Spinal cord (tissue), 10 donors: ENCODE results near the gene KRTCAP3. TPM values are rescaled to one million over a fixed set of nuclear protein-coding genes. Genes with fewer than 3 reads are reported as not detected.

ENCODE experiments used
- DNase-seq, 6 donors: peaks; one replicate each; pipeline versions ENCODE4 v3.0.0 to v3.0.0-alpha.2; 2013 to 2015; ENCODE audit warnings: low spot score in 6 of 6, low read depth in 4 of 6
- H3K27ac ChIP-seq: one replicate; pipeline ENCODE4 v1.5.1; 2013; ENCODE audit warnings: low read depth, low read length, control low read depth
- H3K27me3 ChIP-seq: one replicate; pipeline ENCODE4 v1.6.1; 2013; ENCODE audit warnings: low read length; ENCODE audit not compliant: control insufficient read depth, insufficient read depth
- H3K36me3 ChIP-seq: one replicate; pipeline ENCODE4 v1.6.1; 2013; ENCODE audit warnings: low read length; ENCODE audit not compliant: control insufficient read depth, insufficient read depth
- H3K4me1 ChIP-seq: one replicate; pipeline ENCODE4 v1.6.1; 2013; ENCODE audit warnings: low read length; ENCODE audit not compliant: control insufficient read depth, insufficient read depth
- H3K4me3 ChIP-seq: one replicate; pipeline ENCODE4 v1.5.1; 2013; ENCODE audit warnings: low read depth, low read length, control low read depth
- H3K9me3 ChIP-seq: one replicate; pipeline ENCODE4 v1.6.1; 2013; ENCODE audit warnings: low read length; ENCODE audit not compliant: control insufficient read depth, insufficient read depth
- WGBS: methylation state at CpG from one replicate; pipeline ENCODE4 v1.1.5; 2013; ENCODE audit warnings: missing lambda C conversion rate; ENCODE audit not compliant: insufficient coverage; 5-methylcytosine and 5-hydroxymethylcytosine counted together
- polyA plus RNA-seq, 2 donors: library from polyadenylated mRNA; unstranded; fragments of 120-200 nt; gene quantifications; one replicate each; pipeline ENCODE4 v1.2.1, GENCODE V29; 2013; ENCODE audit not compliant: insufficient read length in 2 of 2
- total RNA-seq, 2 donors: library from RNA; depleted of rRNA in 1 of 2; stranded (reverse); fragments of 120-200 nt in 1 of 2; fragments of >200 nt in 1 of 2; gene quantifications; one replicate each; pipeline versions ENCODE4 v1.2.3 to v1.2.4, GENCODE V29; 2013 to 2014
- donor health status: healthy.

Gene KRTCAP3
- total and polyA plus RNA-seq, 4 donors, result 0.72 to 5.2 (median 2.6) TPM; not detected in 1

DNA sequence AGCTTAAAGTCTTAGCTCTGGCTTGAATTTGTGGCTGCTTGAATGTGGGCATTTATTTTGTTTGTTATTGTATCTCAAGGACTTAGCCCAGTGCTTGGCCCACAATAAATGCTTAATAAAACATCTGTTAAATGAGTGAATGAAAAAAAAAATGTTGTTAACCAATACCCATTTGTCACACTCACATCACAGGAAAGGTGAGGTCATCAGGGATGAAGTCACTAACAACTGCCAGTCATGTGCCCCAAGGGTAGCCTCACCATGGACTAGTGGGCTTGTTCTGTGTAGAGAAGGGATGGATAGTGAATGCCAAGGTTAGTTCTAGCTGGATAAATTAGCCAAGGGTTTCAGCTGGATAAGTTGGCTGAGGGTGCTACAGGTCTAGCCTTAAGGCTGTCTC, 10.8 kb upstream of the KRTCAP3 start:
- no peaks in the 10 kb centered on the region for H3K27me3 ChIP-seq
- no peak for DNase-seq
- H3K27ac ChIP-seq, result no peak overlapping the region
- H3K4me3 ChIP-seq, result no peak overlapping the region
- H3K36me3 ChIP-seq, result peaks cover 35% of the 10 kb centered on the region
- peaks cover 14% of the 10 kb centered on the region for H3K4me1 ChIP-seq
- no peaks in the 10 kb centered on the region for H3K9me3 ChIP-seq

DNA sequence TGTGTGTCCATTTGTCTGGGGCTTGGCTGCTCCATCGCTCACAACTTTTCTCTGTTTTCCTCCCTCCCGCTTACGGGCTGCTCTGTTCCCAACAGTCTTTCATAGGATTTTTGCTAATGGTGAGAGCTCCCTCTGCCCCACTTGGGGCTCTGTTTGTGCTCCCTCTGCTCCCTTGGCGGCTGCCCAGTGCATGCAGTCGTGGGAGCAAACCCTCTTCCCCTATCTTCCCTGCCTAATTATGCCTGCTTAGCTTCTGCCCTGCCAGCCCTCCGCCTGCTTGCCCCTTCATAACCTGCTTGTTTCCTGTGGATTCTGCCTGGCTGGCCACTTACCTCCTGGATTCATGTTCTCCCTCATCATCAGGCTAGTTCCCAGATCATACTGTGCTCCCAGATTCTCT, 6.6 kb upstream of the KRTCAP3 start:
- 89% methylated on average over 6 of the region's 6 CpGs for WGBS
- H3K4me3 ChIP-seq, result no peak overlapping the region
- H3K9me3 ChIP-seq, result no peaks in the 10 kb centered on the region
- no peak for DNase-seq
- no peaks in the 10 kb centered on the region for H3K27me3 ChIP-seq
- H3K4me1 ChIP-seq, result peaks cover 3% of the 10 kb centered on the region
- H3K36me3 ChIP-seq, result peaks cover 73% of the 10 kb centered on the region
- H3K27ac ChIP-seq, result no peak overlapping the region

DNA sequence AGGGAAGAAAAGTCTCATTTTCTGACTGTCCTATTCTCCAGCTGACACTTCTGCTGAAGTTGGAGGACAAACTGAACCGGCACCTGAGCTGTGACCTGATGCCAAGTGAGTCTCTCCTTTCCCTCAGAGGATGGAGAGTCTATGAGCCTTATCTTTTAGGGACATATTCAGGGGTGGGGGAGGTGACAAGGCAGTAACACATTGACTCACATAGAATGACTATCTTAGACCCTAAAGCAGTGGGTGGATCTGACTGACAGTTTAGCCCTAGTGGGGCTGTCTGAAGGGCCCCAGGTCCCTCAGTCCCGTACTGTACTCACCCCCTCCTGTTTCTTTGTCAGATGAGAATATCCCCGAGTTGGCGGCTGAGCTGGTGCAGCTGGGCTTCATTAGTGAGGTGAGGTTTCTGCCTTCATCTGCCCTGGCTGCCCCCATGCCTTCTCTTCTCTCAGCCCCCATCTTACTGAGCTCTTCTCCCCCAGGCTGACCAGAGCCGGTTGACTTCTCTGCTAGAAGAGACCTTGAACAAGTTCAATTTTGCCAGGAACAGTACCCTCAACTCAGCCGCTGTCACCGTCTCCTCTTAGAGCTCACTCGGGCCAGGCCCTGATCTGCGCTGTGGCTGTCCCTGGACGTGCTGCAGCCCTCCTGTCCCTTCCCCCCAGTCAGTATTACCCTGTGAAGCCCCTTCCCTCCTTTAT, 805 bp upstream of the KRTCAP3 start:
- Histone ChIP-seq H3K4me1 (peaks cover 13% of the 10 kb centered on the region), H3K4me3 (no peak overlapping the region), H3K27me3 (no peaks in the 10 kb centered on the region), H3K9me3 (no peaks in the 10 kb centered on the region), H3K36me3 (peaks cover 79% of the 10 kb centered on the region), H3K27ac (no peak overlapping the region)
- DNase-seq, result no peak
- 77% methylated on average over 9 of the region's 10 CpGs for WGBS

GRCh38 chr2:27442920-27443282, 720 bp downstream of the KRTCAP3 start:
- 80% methylated on average over 6 of the region's 6 CpGs for WGBS
- no peak for DNase-seq
- no peaks in the 10 kb centered on the region for H3K27me3 ChIP-seq
- no peaks in the 10 kb centered on the region for H3K9me3 ChIP-seq
- H3K27ac ChIP-seq, result no peak overlapping the region
- H3K4me1 ChIP-seq, result peaks cover 13% of the 10 kb centered on the region
- H3K36me3 ChIP-seq, result peaks cover 77% of the 10 kb centered on the region
- no peak overlapping the region for H3K4me3 ChIP-seq

- H3K9me3 ChIP-seq, result no peaks in the 10 kb centered on the region
- DNase-seq, result no peak
- H3K4me3 ChIP-seq, result no peak overlapping the region
- no peak overlapping the region for H3K27ac ChIP-seq
- no peaks in the 10 kb centered on the region for H3K27me3 ChIP-seq
- 100% methylated on average over 4 of the region's 8 CpGs for WGBS
- peaks cover 73% of the 10 kb centered on the region for H3K36me3 ChIP-seq
- peaks cover 13% of the 10 kb centered on the region for H3K4me1 ChIP-seq
Measured at GRCh38 chr2:27445155-27445554, 3.0 kb downstream of the KRTCAP3 start.

DNA sequence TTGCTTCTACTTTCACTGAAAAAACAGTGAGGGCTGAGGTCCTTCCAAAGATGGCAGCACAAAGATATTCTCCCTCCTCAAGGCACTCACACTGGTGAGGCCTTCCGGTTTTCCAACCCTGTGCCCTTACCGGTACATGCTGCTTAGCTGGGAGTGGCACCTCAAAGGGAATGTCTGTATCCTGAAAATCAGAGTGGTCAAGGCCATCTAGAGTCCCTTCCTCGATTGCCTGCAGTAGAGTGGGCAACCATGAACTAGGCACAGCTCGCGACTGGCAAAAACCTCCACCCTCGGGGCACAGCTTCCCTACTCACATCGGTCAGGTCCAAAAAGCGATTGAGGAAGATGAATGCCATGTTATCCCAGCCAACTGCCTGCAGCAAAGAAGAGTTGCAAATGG, 3.4 kb downstream of the KRTCAP3 start:
- Histone ChIP-seq H3K27me3 (no peaks in the 10 kb centered on the region), H3K9me3 (no peaks in the 10 kb centered on the region), H3K36me3 (peaks cover 71% of the 10 kb centered on the region), H3K4me3 (no peak overlapping the region), H3K4me1 (peaks cover 13% of the 10 kb centered on the region), H3K27ac (no peak overlapping the region)
- WGBS, result 100% methylated on average over 5 of the region's 8 CpGs
- no peak for DNase-seq

DNA sequence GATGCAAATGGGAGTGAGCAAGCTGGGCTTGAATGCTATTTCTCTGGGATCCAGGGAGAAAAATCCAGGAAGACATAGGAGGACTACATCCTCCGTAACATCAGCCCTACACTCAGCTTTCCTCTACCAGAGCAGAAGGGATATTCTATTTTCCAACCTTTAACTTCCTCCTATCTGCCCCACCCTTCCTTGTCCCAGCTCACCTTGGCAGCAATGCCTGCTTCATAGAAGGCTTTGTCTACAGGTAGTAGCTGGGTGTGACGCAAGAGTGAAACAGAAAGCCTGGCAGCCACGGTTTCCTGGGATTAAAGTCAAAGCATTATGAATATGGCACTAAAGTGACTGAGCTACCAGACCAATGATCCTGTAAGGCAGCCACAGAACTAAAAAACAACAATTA, 3.9 kb downstream of the KRTCAP3 start:
- DNase-seq, result no peak
- H3K4me1 ChIP-seq, result peaks cover 13% of the 10 kb centered on the region
- no peaks in the 10 kb centered on the region for H3K27me3 ChIP-seq
- 89% methylated on average over 1 of the region's 3 CpGs for WGBS
- H3K4me3 ChIP-seq, result no peak overlapping the region
- no peaks in the 10 kb centered on the region for H3K9me3 ChIP-seq
- H3K36me3 ChIP-seq, result peaks cover 67% of the 10 kb centered on the region
- no peak overlapping the region for H3K27ac ChIP-seq

GRCh38 chr2:27448381-27448780, 6.2 kb downstream of the KRTCAP3 start:
- Histone ChIP-seq H3K36me3 (peaks cover 59% of the 10 kb centered on the region), H3K27me3 (no peaks in the 10 kb centered on the region), H3K9me3 (no peaks in the 10 kb centered on the region), H3K4me3 (no peak overlapping the region), H3K4me1 (no peaks in the 10 kb centered on the region), H3K27ac (no peak overlapping the region)
- 85% methylated on average over 3 of the region's 3 CpGs for WGBS
- no peak for DNase-seq

DNA sequence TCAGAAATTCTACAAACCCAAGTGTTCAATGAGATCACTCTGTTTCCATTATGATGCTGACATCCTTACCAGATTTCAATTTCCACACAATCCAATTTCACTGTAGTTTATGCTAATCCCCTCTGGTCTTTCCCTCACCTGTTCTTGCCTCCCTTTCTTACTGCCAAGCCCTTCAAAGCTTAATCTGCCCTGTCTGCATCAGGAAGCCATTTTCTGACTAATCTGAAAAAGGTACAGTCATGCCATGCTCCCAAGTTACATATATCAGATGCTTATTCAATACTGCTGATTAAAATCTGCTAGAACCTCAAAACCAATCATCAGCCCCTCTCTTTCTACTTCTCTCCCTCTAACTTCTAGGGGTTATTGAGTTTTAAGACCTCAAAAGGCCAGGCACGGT, 8.9 kb downstream of the KRTCAP3 start:
- no peak for DNase-seq
- H3K27me3 ChIP-seq, result no peaks in the 10 kb centered on the region
- no CpG with 5 or more reads among the region's 1 CpG for WGBS
- no peaks in the 10 kb centered on the region for H3K9me3 ChIP-seq
- H3K4me1 ChIP-seq, result no peaks in the 10 kb centered on the region
- peaks cover 70% of the 10 kb centered on the region for H3K36me3 ChIP-seq
- H3K4me3 ChIP-seq, result no peak overlapping the region
- no peak overlapping the region for H3K27ac ChIP-seq

GRCh38 chr2:27453968-27454367, 11.8 kb downstream of the KRTCAP3 start:
- 88% methylated on average over 6 of the region's 7 CpGs for WGBS
- no peaks in the 10 kb centered on the region for H3K27me3 ChIP-seq
- peaks cover 75% of the 10 kb centered on the region for H3K36me3 ChIP-seq
- DNase-seq, result no peak
- no peaks in the 10 kb centered on the region for H3K4me1 ChIP-seq
- H3K27ac ChIP-seq, result no peak overlapping the region
- H3K4me3 ChIP-seq, result no peak overlapping the region
- H3K9me3 ChIP-seq, result no peaks in the 10 kb centered on the region
